Lower lobe of right lung (tissue), 2 donors: ENCODE data around the gene JAG1. TPM values are rescaled to one million over a fixed set of nuclear protein-coding genes. Genes with fewer than 3 reads are reported as not detected.

Experiments used
- ATAC-seq, 2 donors: fragments of 200-7000 bp; cut with Tn5 transposase; one replicate each; pipeline ENCODE4 v1.9.1; 2020 to 2022; ENCODE audit warnings: mild to moderate bottlenecking in 2 of 2, moderate library complexity in 2 of 2
- DNase-seq: peaks from one replicate; pipeline ENCODE4 v3.0.0-alpha.2; 2020
- H3K27ac ChIP-seq: fragments of 200-600 bp; one replicate; pipeline ENCODE4 v1.8.0; 2022
- H3K27me3 ChIP-seq: fragments of 200-600 bp; one replicate; pipeline ENCODE4 v1.8.0; 2022; ENCODE audit warnings: low read depth
- H3K36me3 ChIP-seq: fragments of 200-600 bp; one replicate; pipeline ENCODE4 v1.8.0; 2022; ENCODE audit warnings: mild to moderate bottlenecking
- H3K4me1 ChIP-seq: fragments of 200-600 bp; one replicate; pipeline ENCODE4 v1.8.0; 2022
- H3K4me3 ChIP-seq: fragments of 200-600 bp; one replicate; pipeline ENCODE4 v1.8.0; 2022; ENCODE audit warnings: mild to moderate bottlenecking
- H3K9me3 ChIP-seq: fragments of 200-600 bp; one replicate; pipeline ENCODE4 v1.8.0; 2022
- CTCF ChIP-seq: fragments of 200-600 bp; IDR thresholded peaks from one replicate; pipeline ENCODE4 v1.8.0; 2022; ENCODE audit warnings: antibody characterized with exemption, mild to moderate bottlenecking
- intact Hi-C: fragments of 100-400 bp; cut with DNase I; formaldehyde crosslinking; loops from one replicate; pipeline ENCODE4 v1.11.0; 2022
- total RNA-seq: library from RNA; stranded (reverse); fragmentation: NEBNext Ultra II Directional; extraction: Animal tissue kit (Norgen Biotek cat#: 25700); gene quantifications from one replicate; pipeline ENCODE4 v1.2.1, GENCODE V29; 2021
- donor health status: DM: no; HTN: yes; CAD: no; lungs with severe emphysema.

Gene JAG1
- total RNA-seq, 1 donor from 2014 or later: 60.1 TPM

GRCh38 chr20:10596710-10597121 is 77.1 kb downstream of the JAG1 start:
- no peak overlapping the region for H3K4me3 ChIP-seq

GRCh38 chr20:10595985-10596384 is 77.8 kb downstream of the JAG1 start:
- Histone ChIP-seq H3K27me3 (no peaks in the 10 kb centered on the region), H3K36me3 (peaks cover 5% of the 10 kb centered on the region), H3K9me3 (no peaks in the 10 kb centered on the region), H3K4me1 (peaks cover 9% of the 10 kb centered on the region), H3K4me3 (no peak overlapping the region), H3K27ac (no peak overlapping the region)
- DNase-seq (no peak), ATAC-seq (no peak)
- TF ChIP-seq CTCF: no peak
- intact Hi-C loops: no loop called here

More at GRCh38 chr20:10596710-10597121, 77.1 kb downstream of the JAG1 start:
- Histone ChIP-seq H3K27ac (no peak overlapping the region), H3K9me3 (no peaks in the 10 kb centered on the region), H3K36me3 (peaks cover 6% of the 10 kb centered on the region), H3K4me1 (peaks cover 2% of the 10 kb centered on the region), H3K27me3 (no peaks in the 10 kb centered on the region)
- intact Hi-C loops: no loop called here
- DNase-seq (no peak), ATAC-seq (no peak)
- TF ChIP-seq CTCF: no peak

- H3K36me3 ChIP-seq: peaks cover 5% of the 10 kb centered on the region
- DNase-seq (no peak), ATAC-seq (no peak)
- no peak overlapping the region for H3K4me3 ChIP-seq
- no peak overlapping the region for H3K27ac ChIP-seq
- peaks cover 15% of the 10 kb centered on the region for H3K4me1 ChIP-seq
- TF ChIP-seq CTCF: no peak
- H3K27me3 ChIP-seq: no peaks in the 10 kb centered on the region
- H3K9me3 ChIP-seq: no peaks in the 10 kb centered on the region
- intact Hi-C loops: no loop called here
Observed at GRCh38 chr20:10595266-10595665, 78.5 kb downstream of the JAG1 start.

DNA sequence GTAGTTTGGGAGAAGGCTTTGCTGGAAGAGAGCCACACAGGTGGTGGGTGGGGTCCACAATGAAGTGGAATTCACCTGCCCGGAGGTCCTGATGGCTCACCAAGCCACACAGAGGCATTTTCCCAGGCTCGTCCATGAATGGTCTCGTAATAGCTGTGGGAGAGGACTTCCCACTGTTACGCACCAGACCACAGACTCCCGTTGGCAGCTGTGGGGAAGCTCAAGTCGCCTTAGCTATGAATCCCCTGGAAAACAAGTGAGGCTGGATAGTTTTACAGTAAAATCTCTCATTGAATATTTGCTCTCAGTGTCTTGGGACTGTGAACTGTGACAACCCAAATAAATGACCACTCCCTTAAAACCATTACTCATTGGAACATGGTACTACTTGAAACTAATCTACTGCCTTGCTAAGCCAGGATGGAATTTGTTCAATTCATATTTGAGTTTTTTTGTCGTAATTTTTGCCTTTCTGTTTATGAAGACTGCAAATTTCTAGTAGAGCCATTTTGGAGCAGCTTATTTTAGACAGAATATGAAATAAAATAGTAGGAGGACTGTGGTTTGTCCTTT is 79.4 kb downstream of the JAG1 start:
- intact Hi-C loops: no loop called here
- no peak for DNase-seq
- H3K9me3 ChIP-seq: no peaks in the 10 kb centered on the region
- TF ChIP-seq CTCF: no peak
- peaks cover 15% of the 10 kb centered on the region for H3K4me1 ChIP-seq
- no peak overlapping the region for H3K4me3 ChIP-seq
- H3K27ac ChIP-seq: no peak overlapping the region
- no peaks in the 10 kb centered on the region for H3K27me3 ChIP-seq
- peaks cover 5% of the 10 kb centered on the region for H3K36me3 ChIP-seq
- peak in 1 of 2 donors; percentile 23 for ATAC-seq

- Histone ChIP-seq H3K27ac (no peak overlapping the region), H3K27me3 (no peaks in the 10 kb centered on the region), H3K36me3 (no peaks in the 10 kb centered on the region), H3K9me3 (no peaks in the 10 kb centered on the region), H3K4me1 (peaks cover 15% of the 10 kb centered on the region), H3K4me3 (no peak overlapping the region)
- no peak for TF ChIP-seq CTCF
- DNase-seq (no peak), ATAC-seq (peak in 1 of 2 donors; percentile 45)
- intact Hi-C loops: no loop called here
Observed at GRCh38 chr20:10591946-10592521, 81.8 kb downstream of the JAG1 start.
